Neural progenitor cell (in vitro differentiated cells): ENCODE results near the gene SFMBT2.

Experiments used
- EZH2 ChIP-seq: fragments of 200-600 bp; sonication (generic); IDR thresholded peaks from 2 replicates; pipeline ENCODE4 v1.6.1; 2017; ENCODE audit warnings: antibody characterized with exemption, mild to moderate bottlenecking, moderate library complexity
- EZH2phosphoT487 ChIP-seq: fragments of 200-600 bp; sonication (generic); IDR thresholded peaks from 2 replicates; pipeline ENCODE4 v1.6.1; 2017; ENCODE audit warnings: antibody characterized with exemption
- TF ChIP-seq, protein P1 (sequence below): fragments of 200-600 bp; sonication (generic); IDR thresholded peaks from 2 replicates; pipeline ENCODE4 v1.5.1; 2017; ENCODE audit warnings: antibody characterized with exemption, mild to moderate bottlenecking

- TF ChIP-seq, protein P1, sequence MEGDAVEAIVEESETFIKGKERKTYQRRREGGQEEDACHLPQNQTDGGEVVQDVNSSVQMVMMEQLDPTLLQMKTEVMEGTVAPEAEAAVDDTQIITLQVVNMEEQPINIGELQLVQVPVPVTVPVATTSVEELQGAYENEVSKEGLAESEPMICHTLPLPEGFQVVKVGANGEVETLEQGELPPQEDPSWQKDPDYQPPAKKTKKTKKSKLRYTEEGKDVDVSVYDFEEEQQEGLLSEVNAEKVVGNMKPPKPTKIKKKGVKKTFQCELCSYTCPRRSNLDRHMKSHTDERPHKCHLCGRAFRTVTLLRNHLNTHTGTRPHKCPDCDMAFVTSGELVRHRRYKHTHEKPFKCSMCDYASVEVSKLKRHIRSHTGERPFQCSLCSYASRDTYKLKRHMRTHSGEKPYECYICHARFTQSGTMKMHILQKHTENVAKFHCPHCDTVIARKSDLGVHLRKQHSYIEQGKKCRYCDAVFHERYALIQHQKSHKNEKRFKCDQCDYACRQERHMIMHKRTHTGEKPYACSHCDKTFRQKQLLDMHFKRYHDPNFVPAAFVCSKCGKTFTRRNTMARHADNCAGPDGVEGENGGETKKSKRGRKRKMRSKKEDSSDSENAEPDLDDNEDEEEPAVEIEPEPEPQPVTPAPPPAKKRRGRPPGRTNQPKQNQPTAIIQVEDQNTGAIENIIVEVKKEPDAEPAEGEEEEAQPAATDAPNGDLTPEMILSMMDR: no peak
- TF ChIP-seq EZH2 (no peak), EZH2phosphoT487 (no peak)
These were observed 18.0 kb upstream of the SFMBT2 start for GRCh38 chr10:7428673-7429350.
